ENCODE results near the gene LY6G6C.

GRCh38 chr6:31692886-31693285, 28.7 kb downstream of the LY6G6C start:
- no peak for TF ChIP-seq CTCF (IDR thresholded peaks at IDR 0.05; ENCODE audit: low read length)
- TF ChIP-seq EZH2 (IDR thresholded peaks at IDR 0.05; ENCODE audit: borderline replicate concordance, low read length), result no peak
